ENCODE measurements around the gene TOLLIP. TPM values are rescaled to one million over a fixed set of nuclear protein-coding genes. Genes with fewer than 3 reads are reported as not detected.
"Not testable (repeated sequence)": the region's sequence is repeated elsewhere in the genome, so short reads cannot be mapped to it uniquely, and the experiment has no call there.

The TOLLIP gene
- total RNA-seq, 2 experiments from 2014 or later: 29.6 to 45.8 TPM

DNA sequence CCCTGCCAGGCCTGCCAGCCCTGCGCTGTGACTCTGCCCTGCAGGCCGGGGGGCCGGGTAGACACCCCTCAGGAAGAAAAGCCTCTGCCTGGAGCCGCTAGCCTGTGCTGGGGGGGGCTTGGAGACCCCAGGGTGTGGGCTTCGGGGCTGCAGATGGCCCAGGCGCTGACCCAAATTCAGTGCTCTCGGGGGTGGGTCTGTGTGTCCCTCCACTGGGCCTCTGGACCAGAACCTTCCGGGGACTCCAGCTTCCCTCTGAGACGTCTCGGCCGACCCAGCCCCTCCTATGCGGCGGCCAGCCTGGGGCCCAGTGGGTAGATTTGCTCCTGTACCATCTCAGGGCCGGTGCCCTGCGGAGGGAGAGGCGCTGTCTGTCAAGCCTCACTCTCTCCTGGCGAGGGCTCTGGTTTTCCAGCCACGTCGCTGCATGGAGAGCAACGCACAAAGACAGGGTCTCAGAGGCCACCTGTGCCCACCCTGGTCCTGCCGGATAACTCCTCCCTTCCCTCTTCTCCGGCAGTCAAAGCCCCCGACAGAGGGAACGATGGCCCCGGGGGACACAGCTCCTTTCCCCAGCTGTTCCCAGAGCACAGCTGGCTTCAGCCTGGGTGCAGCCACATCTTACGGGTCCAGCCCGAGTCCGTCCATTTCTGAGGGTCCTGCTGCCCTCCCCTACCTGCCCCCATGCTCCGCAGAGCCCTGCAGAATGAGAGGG, 40.1 kb upstream of the TOLLIP start:
- Mint-ChIP-seq H3K27me3 (no peaks in the 10 kb centered on the region), H3K4me1 (no peaks in the 10 kb centered on the region), H3K9me3 (ENCODE audit: low read depth) (no peaks in the 10 kb centered on the region), H3K27ac (no peak overlapping the region), H3K36me3 (ENCODE audit: low read depth) (no peaks in the 10 kb centered on the region), H3K4me3 (no peak overlapping the region)
- POLR2A ChIA-PET: no interaction called here
- CTCF ChIA-PET: interaction anchor here (0.5 kb wide), 1 partner anchor 10 kb away, joined by 3 read pairs; no protein-coding TSS in a partner anchor
- intact Hi-C loops (cut with DNase I, micrococcal nuclease): no loop called here
- DNase-seq (no peak), ATAC-seq (no peak)

DNA sequence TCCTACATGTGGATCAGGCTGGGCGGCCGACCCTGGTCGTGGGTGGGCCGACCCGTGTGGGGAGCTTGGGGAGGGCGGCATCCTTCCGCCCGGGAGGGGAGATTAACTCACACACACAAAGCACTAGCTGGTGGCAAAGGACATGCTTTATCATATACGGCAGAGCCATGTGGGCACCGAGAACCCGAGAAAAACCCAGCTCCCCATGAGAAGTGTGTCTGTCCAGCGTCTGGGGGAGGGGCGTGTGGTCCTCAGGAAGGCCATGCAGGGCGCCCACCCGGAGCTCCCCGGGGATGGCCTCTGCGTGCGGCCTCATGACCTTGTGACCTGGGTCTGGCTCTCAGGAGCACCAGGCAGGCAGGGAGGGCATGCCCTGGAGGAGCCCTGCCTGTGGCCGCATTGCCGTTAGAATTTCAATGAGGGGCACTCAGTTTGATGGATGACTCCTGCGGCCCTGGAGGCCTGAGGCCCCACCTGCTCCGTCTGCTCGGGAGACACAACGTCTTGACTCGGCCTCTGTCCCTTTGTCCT, 39.4 kb upstream of the TOLLIP start:
- Mint-ChIP-seq H3K4me3 (no peak overlapping the region), H3K36me3 (ENCODE audit: low read depth) (no peaks in the 10 kb centered on the region), H3K4me1 (no peaks in the 10 kb centered on the region), H3K27me3 (no peaks in the 10 kb centered on the region), H3K27ac (no peak overlapping the region), H3K9me3 (ENCODE audit: low read depth) (no peaks in the 10 kb centered on the region)
- intact Hi-C loops (cut with DNase I, micrococcal nuclease): no loop called here
- CTCF ChIA-PET: interaction anchor here (0.5 kb wide), 1 partner anchor 9 kb away, joined by 3 read pairs; no protein-coding TSS in a partner anchor
- no peak for DNase-seq
- no peak for ATAC-seq
- POLR2A ChIA-PET: no interaction called here

GRCh38 chr11:1348146-1348795, 38.8 kb upstream of the TOLLIP start:
- ChIA-PET POLR2A (no interaction called here), CTCF (no interaction called here)
- Mint-ChIP-seq H3K9me3 (ENCODE audit: low read depth) (no peaks in the 10 kb centered on the region), H3K27me3 (no peaks in the 10 kb centered on the region), H3K4me1 (no peaks in the 10 kb centered on the region), H3K4me3 (no peak overlapping the region), H3K27ac (no peak overlapping the region), H3K36me3 (ENCODE audit: low read depth) (no peaks in the 10 kb centered on the region)
- intact Hi-C loops (cut with DNase I, micrococcal nuclease): no loop called here
- ATAC-seq: no peak
- DNase-seq: no peak

DNA sequence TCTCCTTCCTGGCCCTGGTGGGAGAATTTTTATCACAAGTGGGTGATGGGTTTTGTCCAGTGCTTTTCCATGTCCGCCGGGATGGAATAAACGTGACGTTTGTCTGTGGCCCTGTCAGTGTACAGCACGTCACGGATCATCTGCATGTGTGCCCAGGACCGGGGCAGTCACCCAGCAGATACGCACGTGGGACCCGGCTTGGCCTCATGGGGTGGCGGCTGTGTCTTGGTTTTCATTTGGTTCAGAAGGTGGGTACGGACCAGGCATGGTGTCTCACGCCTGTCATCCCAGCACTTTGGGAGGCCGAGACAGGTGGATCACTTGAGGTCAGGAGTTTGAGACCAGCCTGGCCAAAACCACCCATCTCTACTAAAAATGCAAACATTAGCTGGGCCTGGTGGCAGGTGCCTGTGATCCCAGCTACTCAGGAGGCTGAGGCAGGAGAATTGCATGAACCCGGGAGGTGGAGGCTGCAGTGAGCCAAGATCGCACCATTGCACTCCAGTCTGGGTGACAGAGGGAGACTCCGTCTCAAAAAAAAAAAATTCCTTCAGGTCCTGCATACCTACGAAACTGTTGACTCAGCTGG, 38.1 kb upstream of the TOLLIP start:
- POLR2A ChIA-PET; ATAC-seq; H3K4me1 Mint-ChIP-seq; DNase-seq; H3K9me3 Mint-ChIP-seq (ENCODE audit: low read depth); H3K4me3 Mint-ChIP-seq; H3K36me3 Mint-ChIP-seq (ENCODE audit: low read depth); intact Hi-C loops (cut with DNase I, micrococcal nuclease); H3K27ac Mint-ChIP-seq; H3K27me3 Mint-ChIP-seq; CTCF ChIA-PET: not testable (repeated sequence)

- Mint-ChIP-seq H3K27ac (no peak overlapping the region), H3K9me3 (ENCODE audit: low read depth) (no peaks in the 10 kb centered on the region), H3K4me3 (no peak overlapping the region), H3K27me3 (no peaks in the 10 kb centered on the region), H3K36me3 (ENCODE audit: low read depth) (no peaks in the 10 kb centered on the region), H3K4me1 (no peaks in the 10 kb centered on the region)
- ChIA-PET CTCF (no interaction called here), POLR2A (no interaction called here)
- intact Hi-C loops (cut with DNase I, micrococcal nuclease): no loop called here
- no peak for DNase-seq
- ATAC-seq: no peak
Observed at GRCh38 chr11:1346669-1347390, 37.4 kb upstream of the TOLLIP start.

- ChIA-PET CTCF (no interaction called here), POLR2A (no interaction called here)
- H3K4me3 Mint-ChIP-seq: no peak overlapping the region
- H3K36me3 Mint-ChIP-seq (ENCODE audit: low read depth): no peaks in the 10 kb centered on the region
- no peaks in the 10 kb centered on the region for H3K9me3 Mint-ChIP-seq (ENCODE audit: low read depth)
- no peaks in the 10 kb centered on the region for H3K27me3 Mint-ChIP-seq
- no peaks in the 10 kb centered on the region for H3K4me1 Mint-ChIP-seq
- no peak for ATAC-seq
- no peak overlapping the region for H3K27ac Mint-ChIP-seq
- DNase-seq: no peak
- intact Hi-C loops (cut with DNase I, micrococcal nuclease): no loop called here
Observed at GRCh38 chr11:1345737-1346513, 36.5 kb upstream of the TOLLIP start.

- ATAC-seq: no peak
- POLR2A ChIA-PET: no interaction called here
- H3K4me1 Mint-ChIP-seq: no peaks in the 10 kb centered on the region
Observed at GRCh38 chr11:1344056-1344635, 34.7 kb upstream of the TOLLIP start.

DNA sequence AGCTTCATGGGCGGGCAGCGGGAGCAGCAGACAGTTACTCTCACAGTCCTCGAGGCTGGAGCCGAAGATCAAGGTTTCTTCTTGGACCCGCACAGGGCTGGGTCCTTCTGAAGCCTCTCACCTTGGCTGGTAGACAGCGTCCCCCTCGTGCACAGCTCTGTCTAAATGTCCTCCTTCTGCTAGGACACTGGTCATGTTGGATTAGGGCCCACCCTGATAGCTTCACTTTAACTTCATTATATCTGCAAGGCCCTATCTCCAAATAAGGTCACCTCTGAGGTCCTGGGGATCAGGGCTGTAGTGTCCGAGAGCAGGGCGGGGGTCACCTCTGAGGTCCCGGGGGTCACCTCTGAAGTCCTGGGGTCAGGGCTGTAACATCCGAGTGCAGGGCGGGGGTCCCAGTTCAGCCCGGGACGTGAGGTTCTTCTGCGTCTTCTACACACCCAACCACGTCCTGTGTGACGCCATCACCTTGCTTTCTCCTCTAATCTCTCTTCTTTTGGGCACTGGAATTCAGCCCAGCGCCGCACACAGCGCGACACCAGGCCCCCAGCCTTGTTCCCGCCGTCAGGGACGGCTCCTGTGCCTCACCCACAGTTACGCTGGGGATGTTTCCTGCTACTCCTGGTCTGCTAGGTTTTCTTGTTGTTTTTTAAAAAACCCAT, 34.1 kb upstream of the TOLLIP start:
- Mint-ChIP-seq H3K36me3 (ENCODE audit: low read depth) (no peaks in the 10 kb centered on the region), H3K27me3 (no peaks in the 10 kb centered on the region), H3K27ac (no peak overlapping the region), H3K4me3 (no peak overlapping the region), H3K9me3 (ENCODE audit: low read depth) (no peaks in the 10 kb centered on the region), H3K4me1 (no peaks in the 10 kb centered on the region)
- POLR2A ChIA-PET: no interaction called here
- no peak for DNase-seq
- no peak for ATAC-seq
- intact Hi-C loops (cut with DNase I, micrococcal nuclease): no loop called here
- CTCF ChIA-PET: no interaction called here

More at GRCh38 chr11:1344056-1344635, 34.7 kb upstream of the TOLLIP start:
- intact Hi-C loops (cut with DNase I, micrococcal nuclease): no loop called here
- Mint-ChIP-seq H3K4me3 (no peak overlapping the region), H3K27me3 (no peaks in the 10 kb centered on the region), H3K9me3 (ENCODE audit: low read depth) (no peaks in the 10 kb centered on the region), H3K27ac (no peak overlapping the region), H3K36me3 (ENCODE audit: low read depth) (no peaks in the 10 kb centered on the region)
- DNase-seq: no peak
- CTCF ChIA-PET: no interaction called here

GRCh38 chr11:1342946-1343345, 33.5 kb upstream of the TOLLIP start:
- no peaks in the 10 kb centered on the region for H3K4me1 Mint-ChIP-seq

GRCh38 chr11:1341928-1342524, 32.6 kb upstream of the TOLLIP start:
- ChIA-PET POLR2A (no interaction called here), CTCF (no interaction called here)
- Mint-ChIP-seq H3K4me1 (peaks cover 2% of the 10 kb centered on the region), H3K27me3 (peaks cover 3% of the 10 kb centered on the region), H3K27ac (no peak overlapping the region), H3K36me3 (ENCODE audit: low read depth) (peaks cover 2% of the 10 kb centered on the region), H3K9me3 (ENCODE audit: low read depth) (peaks cover 4% of the 10 kb centered on the region), H3K4me3 (no peak overlapping the region)
- intact Hi-C loops (cut with DNase I, micrococcal nuclease): no loop called here
- DNase-seq (no peak), ATAC-seq (no peak)

More at GRCh38 chr11:1342946-1343345, 33.5 kb upstream of the TOLLIP start:
- peaks cover 4% of the 10 kb centered on the region for H3K9me3 Mint-ChIP-seq (ENCODE audit: low read depth)
- peaks cover under 1% of the 10 kb centered on the region for H3K27me3 Mint-ChIP-seq
- H3K4me3 Mint-ChIP-seq: no peak overlapping the region
- ChIA-PET POLR2A (no interaction called here), CTCF (no interaction called here)
- ATAC-seq: no peak
- H3K36me3 Mint-ChIP-seq (ENCODE audit: low read depth): no peaks in the 10 kb centered on the region
- H3K27ac Mint-ChIP-seq: no peak overlapping the region
- intact Hi-C loops (cut with DNase I, micrococcal nuclease): no loop called here
- DNase-seq: no peak
